ENCODE measurements around the gene BNIP3.
"Not testable (repeated sequence)": the region's sequence is repeated elsewhere in the genome, so short reads cannot be mapped to it uniquely, and the experiment has no call there.

The BNIP3 gene

DNA sequence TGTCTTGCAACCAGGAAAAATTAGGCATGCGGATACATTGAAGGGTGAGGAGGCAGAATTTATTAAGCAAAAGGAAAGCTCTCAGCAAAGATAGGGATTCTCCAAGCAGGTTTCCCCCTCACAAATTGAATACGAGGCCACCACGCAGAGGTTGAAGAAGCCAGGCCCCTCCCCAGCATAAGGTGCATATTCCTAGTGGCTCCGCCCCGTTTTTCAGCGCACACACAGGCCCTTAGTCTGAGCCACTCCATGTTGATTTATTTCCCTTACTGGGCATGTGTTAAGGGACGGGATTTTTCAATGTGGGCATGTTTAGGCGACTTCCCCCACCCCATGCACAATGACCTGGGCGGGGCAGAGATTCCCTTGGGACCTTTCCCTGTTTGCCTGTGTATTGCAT lies 56.0 kb downstream of the BNIP3 start:
- Histone ChIP-seq H3K36me3 (ENCODE audit: insufficient read depth, low read length) (no peaks in the 10 kb centered on the region), H3K9ac (ENCODE audit: low read depth, low read length) (no peak overlapping the region), H3K27me3 (ENCODE audit: control insufficient read depth, insufficient read depth, low read length) (no peaks in the 10 kb centered on the region), H3K9me3 (replicated peaks; ENCODE audit: low read length) (no peaks in the 10 kb centered on the region), H3K4me1 (ENCODE audit: control insufficient read depth, insufficient read depth, low read length) (peaks cover 26% of the 10 kb centered on the region), H3K4me3 (ENCODE audit: low read length) (no peak overlapping the region), H3K4me2 (ENCODE audit: low read length) (no peak overlapping the region)

DNA sequence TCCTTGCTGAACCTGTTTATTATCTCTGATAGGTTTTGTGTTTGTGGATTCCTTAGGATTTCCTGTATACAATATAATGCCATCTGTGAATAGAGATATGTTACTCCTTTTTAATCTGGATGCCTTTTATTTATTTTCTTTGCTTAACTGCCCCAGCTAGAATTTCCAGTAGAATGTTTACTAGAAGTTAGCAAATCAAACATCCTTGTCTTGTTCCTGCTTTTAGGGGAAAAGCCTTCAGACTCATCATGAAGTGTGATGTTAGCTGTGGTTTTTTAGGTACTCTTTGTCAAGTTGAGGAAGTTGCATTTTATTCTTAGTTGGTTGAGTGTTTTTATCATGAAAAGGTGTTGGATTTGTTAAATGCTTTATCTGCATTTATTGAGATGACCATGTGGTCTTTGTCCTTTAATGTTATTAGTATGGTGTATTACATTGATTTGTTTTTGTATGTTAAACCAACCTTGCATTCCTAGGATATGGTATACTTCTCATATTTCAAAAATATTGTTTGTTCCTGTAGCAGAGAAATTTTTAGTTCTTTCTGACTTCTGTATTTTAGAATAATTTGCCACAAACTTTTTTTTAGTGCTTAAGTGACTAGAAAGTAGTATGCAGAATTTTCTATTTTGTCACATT lies 56.6 kb downstream of the BNIP3 start:
- H3K4me1 ChIP-seq (ENCODE audit: control insufficient read depth, insufficient read depth, low read length): peaks cover 20% of the 10 kb centered on the region
- no peaks in the 10 kb centered on the region for H3K9me3 ChIP-seq (replicated peaks; ENCODE audit: low read length)
- H3K36me3 ChIP-seq (ENCODE audit: insufficient read depth, low read length): no peaks in the 10 kb centered on the region
- H3K9ac ChIP-seq (ENCODE audit: low read depth, low read length): no peak overlapping the region
- no peak overlapping the region for H3K4me3 ChIP-seq (ENCODE audit: low read length)
- no peaks in the 10 kb centered on the region for H3K27me3 ChIP-seq (ENCODE audit: control insufficient read depth, insufficient read depth, low read length)
- no peak overlapping the region for H3K4me2 ChIP-seq (ENCODE audit: low read length)

DNA sequence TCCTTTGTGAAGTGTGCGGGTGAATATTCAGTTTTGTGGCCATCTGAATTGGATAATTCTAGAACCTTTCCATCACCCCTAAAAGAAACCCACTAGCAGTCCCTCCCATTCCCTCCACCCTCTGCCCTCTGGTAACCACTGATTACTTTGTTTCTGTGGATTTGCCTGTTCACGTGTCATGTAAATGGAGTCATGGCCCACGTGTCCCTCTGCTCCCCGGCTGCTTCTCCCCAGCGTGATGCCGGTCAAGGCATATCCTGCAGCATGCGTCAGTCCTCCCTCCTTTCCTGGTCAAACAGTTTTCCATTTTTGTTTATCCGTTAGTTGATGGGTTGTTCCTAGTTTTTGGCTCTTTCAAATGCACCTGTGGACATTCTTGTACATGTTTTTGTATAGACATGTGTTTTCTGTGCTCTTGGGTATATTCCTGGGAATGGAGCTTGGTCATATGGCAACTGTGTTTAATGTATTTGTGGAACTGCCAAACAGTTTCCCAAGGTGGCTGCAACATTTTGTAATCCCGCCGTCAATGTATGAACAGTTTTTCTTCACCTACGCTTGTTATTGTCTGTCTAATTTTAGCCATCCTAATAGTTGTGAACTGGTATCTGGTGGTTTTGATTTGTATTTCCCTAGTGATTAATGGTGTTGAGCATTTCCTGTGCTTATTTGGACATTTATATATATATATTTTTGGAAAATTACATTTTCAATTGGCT lies 58.5 kb downstream of the BNIP3 start:
- no peak overlapping the region for H3K4me3 ChIP-seq (ENCODE audit: low read length)
- no peak overlapping the region for H3K4me2 ChIP-seq (ENCODE audit: low read length)
- peaks cover 4% of the 10 kb centered on the region for H3K4me1 ChIP-seq (ENCODE audit: control insufficient read depth, insufficient read depth, low read length)
- no peaks in the 10 kb centered on the region for H3K36me3 ChIP-seq (ENCODE audit: insufficient read depth, low read length)
- H3K9ac ChIP-seq (ENCODE audit: low read depth, low read length): no peak overlapping the region
- no peaks in the 10 kb centered on the region for H3K27me3 ChIP-seq (ENCODE audit: control insufficient read depth, insufficient read depth, low read length)
- H3K9me3 ChIP-seq (replicated peaks; ENCODE audit: low read length): no peaks in the 10 kb centered on the region

DNA sequence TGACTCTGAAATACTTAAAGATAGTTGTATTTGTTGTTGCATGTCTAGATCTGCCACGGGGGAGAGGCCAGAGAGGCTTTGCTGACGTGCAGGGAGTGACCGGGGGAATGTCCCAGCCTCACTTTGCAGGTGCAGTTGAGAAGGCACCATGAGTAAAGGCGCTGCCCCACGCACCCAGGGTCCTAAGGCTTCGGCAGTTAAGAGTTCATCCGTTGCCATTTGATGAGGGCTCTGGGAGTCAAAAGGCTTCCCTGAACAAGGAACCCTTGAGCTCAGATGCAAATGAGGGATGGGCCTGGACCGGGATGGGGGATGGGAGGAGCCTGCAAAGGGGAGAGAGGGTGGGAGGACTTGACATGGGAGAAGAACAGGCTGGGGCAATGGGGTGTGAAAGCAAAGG lies 60.5 kb downstream of the BNIP3 start:
- H3K9ac ChIP-seq (ENCODE audit: low read depth, low read length): no peak overlapping the region
- H3K9me3 ChIP-seq (replicated peaks; ENCODE audit: low read length): no peaks in the 10 kb centered on the region
- no peaks in the 10 kb centered on the region for H3K36me3 ChIP-seq (ENCODE audit: insufficient read depth, low read length)
- no peak overlapping the region for H3K4me2 ChIP-seq (ENCODE audit: low read length)
- no peak overlapping the region for H3K4me3 ChIP-seq (ENCODE audit: low read length)
- H3K4me1 ChIP-seq (ENCODE audit: control insufficient read depth, insufficient read depth, low read length): no peaks in the 10 kb centered on the region
- no peaks in the 10 kb centered on the region for H3K27me3 ChIP-seq (ENCODE audit: control insufficient read depth, insufficient read depth, low read length)

DNA sequence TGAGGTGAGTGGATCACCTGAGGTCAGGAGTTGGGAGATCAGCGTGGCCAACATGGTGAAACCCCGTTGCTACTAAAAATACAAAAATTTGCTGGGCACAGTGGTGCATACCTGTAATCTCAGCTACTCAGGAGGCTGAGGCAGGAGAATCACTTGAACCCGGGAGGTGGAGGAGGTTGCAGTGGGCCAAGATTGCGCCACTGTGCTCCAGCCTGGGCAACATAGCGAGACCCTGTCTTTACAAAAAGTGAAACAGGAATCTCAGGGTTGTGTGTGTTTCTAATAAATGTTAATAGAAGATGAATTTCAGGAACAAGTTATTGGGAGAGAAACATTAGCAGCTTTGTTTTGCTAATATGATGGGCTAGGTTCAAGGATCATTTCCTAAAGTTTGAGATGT lies 61.0 kb downstream of the BNIP3 start:
- H3K4me2 ChIP-seq (ENCODE audit: low read length): no peak overlapping the region
- H3K9ac ChIP-seq (ENCODE audit: low read depth, low read length): no peak overlapping the region
- no peaks in the 10 kb centered on the region for H3K9me3 ChIP-seq (replicated peaks; ENCODE audit: low read length)
- no peaks in the 10 kb centered on the region for H3K4me1 ChIP-seq (ENCODE audit: control insufficient read depth, insufficient read depth, low read length)
- no peaks in the 10 kb centered on the region for H3K27me3 ChIP-seq (ENCODE audit: control insufficient read depth, insufficient read depth, low read length)
- H3K4me3 ChIP-seq (ENCODE audit: low read length): no peak overlapping the region
- no peaks in the 10 kb centered on the region for H3K36me3 ChIP-seq (ENCODE audit: insufficient read depth, low read length)

DNA sequence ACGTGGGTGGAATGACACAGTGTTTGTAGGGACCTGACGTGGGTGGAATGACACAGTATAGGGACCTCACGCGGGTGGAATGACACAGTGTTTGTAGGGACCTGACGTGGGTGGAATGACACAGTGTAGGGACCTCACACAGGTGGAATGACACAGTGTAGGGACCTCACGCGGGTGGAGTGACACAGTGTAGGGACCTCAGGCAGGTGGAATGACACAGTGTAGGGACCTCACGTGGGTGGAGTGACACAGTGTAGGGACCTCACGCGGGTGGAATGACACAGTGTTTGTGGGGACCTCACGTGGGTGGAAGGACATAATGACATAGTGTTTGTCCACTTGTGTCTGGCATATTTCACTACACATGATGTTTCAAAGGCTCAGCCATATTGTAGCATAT lies 61.6 kb downstream of the BNIP3 start:
- Histone ChIP-seq H3K9me3 (replicated peaks; ENCODE audit: low read length) (no peaks in the 10 kb centered on the region), H3K36me3 (ENCODE audit: insufficient read depth, low read length) (no peaks in the 10 kb centered on the region), H3K27me3 (ENCODE audit: control insufficient read depth, insufficient read depth, low read length) (no peaks in the 10 kb centered on the region), H3K4me2 (ENCODE audit: low read length) (no peak overlapping the region), H3K4me1 (ENCODE audit: control insufficient read depth, insufficient read depth, low read length) (no peaks in the 10 kb centered on the region), H3K9ac (ENCODE audit: low read depth, low read length) (no peak overlapping the region), H3K4me3 (ENCODE audit: low read length) (no peak overlapping the region)

DNA sequence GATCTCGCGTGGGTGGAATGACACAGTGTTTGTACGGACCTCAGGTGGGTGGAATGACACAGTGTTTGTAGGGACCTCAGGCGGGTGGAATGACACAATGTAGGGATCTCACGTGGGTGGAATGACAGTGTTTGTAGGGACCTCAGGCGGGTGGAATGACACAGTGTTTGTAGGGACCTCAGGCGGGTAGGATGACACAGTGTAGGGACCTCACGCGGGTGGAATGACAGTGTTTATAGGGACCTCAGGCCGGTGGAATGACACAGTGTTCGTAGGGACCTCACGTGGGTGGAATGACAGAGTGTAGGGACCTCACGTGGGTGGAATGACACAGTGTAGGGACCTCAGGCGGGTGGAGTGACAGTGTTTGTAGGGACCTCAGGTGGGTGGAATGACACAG lies 62.3 kb downstream of the BNIP3 start:
- H3K4me2 ChIP-seq (ENCODE audit: low read length); H3K36me3 ChIP-seq (ENCODE audit: insufficient read depth, low read length); H3K27me3 ChIP-seq (ENCODE audit: control insufficient read depth, insufficient read depth, low read length); H3K9ac ChIP-seq (ENCODE audit: low read depth, low read length); H3K9me3 ChIP-seq (replicated peaks; ENCODE audit: low read length); H3K4me1 ChIP-seq (ENCODE audit: control insufficient read depth, insufficient read depth, low read length); H3K4me3 ChIP-seq (ENCODE audit: low read length): not testable (repeated sequence)
